ENCODE data around the gene SYNPR.

- TF ChIP-seq, protein P1, sequence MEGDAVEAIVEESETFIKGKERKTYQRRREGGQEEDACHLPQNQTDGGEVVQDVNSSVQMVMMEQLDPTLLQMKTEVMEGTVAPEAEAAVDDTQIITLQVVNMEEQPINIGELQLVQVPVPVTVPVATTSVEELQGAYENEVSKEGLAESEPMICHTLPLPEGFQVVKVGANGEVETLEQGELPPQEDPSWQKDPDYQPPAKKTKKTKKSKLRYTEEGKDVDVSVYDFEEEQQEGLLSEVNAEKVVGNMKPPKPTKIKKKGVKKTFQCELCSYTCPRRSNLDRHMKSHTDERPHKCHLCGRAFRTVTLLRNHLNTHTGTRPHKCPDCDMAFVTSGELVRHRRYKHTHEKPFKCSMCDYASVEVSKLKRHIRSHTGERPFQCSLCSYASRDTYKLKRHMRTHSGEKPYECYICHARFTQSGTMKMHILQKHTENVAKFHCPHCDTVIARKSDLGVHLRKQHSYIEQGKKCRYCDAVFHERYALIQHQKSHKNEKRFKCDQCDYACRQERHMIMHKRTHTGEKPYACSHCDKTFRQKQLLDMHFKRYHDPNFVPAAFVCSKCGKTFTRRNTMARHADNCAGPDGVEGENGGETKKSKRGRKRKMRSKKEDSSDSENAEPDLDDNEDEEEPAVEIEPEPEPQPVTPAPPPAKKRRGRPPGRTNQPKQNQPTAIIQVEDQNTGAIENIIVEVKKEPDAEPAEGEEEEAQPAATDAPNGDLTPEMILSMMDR (conservative IDR thresholded peaks at IDR 0.05; ENCODE audit: low read depth, low read length): no peak
- TF ChIP-seq EZH2 (IDR thresholded peaks at IDR 0.05; ENCODE audit: low read length, unreplicated experiment) (no peak), EZH2phosphoT487 (IDR thresholded peaks at IDR 0.05; ENCODE audit: borderline replicate concordance, low read length) (no peak)
Observed at GRCh38 chr3:63624941-63625560, 346.9 kb downstream of the SYNPR start.

Measured in PC-3 (cell line).